ENCODE data around the gene SAP30BP.

The SAP30BP gene

DNA sequence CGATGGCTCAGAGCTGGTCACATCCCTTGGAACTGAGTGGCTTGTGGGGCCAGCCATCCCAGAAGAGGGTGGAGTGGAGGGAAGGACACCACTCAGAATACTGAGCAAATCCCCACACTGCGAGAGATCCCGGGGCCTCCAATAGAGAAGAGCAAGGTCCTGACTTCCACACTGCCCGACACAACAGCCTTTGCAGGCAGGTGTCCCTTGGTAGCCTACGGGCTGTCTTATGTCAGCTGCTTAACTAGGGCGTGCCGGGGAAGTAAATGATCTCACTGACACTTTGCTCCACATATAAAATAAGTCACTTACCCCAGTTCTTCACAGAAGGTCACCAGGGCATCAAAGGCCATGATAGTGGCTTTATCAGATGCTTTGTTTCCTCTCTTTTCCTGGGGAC, 16.3 kb upstream of the SAP30BP start:
- DNase-seq: no peak

DNA sequence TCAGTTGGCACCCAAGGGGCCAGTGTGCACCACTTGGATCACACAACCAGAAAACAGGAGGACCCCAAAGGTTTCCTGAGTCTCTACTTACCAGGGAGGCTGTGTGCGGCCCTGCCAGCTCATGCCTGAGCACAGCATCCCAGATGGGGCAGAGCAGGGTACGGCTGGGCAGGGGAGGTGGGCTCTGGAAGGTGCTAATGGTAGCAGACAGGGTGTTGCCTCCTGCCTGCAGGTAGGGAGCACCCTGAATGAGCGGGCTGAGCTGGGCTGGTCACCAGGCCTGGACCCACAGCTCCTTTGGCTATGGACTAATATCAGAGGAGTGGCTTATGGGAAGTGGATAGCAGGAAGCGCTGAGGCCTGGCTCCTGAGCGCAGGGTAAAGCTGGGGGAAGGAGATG, 14.8 kb upstream of the SAP30BP start:
- no peak for DNase-seq

DNA sequence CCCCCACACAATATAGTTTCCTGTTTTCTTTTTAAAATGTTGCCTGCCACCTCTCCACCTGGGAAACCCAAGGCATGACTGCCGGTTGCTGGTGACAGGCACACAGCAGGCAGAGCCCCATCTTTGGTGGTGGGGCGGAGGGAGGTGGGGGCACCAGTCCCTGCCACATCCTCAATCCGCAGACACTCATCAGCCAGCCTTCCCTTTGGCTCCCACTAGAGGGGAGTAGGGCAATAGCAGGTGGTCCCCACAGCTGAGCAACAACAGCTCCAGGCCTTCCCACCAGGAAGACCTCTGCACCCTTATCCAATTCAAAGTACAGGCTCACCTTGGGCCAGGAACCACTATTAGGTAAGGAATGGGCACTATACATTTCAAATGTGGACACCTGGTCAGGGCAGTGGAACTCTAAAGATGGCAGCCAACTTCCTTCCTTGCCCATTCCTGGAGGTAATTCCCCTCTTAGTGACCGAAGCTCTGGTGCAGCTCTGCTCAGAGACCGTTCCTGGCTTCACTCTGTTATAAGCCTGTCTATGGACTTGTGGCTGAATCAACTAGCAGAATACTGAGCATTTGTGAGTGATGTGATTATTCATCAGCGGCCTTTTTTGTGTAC, 14.1 kb upstream of the SAP30BP start:
- peak; percentile 39 for DNase-seq

DNA sequence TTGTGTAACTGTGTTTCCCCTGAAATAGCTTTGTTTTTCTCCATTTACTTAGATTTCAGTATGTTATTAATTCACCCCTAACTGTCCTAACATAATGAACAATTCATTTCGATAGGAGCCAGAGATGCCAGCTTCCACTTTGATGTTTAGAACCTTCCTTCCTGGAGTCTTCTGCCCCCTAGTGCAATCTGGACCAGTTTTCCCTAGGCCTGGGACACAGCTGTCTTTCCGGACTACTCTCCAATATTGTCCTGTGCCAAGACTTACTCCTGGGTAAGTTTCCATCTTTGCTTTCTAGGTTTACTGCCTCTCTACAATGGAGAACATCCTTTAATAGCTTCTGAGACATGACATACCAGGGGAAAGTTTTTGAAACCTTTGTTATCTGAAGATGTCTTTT, 13.0 kb upstream of the SAP30BP start:
- DNase-seq: no peak

DNA sequence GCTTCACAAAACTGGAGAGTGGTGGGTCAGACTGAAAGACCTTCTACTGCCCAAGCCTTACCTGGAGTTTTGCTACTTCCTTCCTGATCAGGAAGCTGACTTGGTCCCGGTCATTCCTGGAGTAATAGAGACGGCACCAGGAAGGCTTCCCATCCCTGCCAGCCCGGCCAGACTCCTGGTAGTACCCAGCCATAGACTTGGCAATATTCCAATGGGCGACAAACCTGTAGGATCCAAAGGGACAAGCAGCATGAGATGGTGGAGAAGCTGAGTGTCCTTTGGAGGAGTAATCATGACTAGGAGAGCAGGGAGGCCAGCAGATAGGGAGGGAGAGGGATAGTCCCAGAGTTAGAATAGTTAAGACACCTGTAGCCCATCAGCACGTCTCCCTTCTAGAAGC, 8.9 kb upstream of the SAP30BP start:
- DNase-seq: no peak

DNA sequence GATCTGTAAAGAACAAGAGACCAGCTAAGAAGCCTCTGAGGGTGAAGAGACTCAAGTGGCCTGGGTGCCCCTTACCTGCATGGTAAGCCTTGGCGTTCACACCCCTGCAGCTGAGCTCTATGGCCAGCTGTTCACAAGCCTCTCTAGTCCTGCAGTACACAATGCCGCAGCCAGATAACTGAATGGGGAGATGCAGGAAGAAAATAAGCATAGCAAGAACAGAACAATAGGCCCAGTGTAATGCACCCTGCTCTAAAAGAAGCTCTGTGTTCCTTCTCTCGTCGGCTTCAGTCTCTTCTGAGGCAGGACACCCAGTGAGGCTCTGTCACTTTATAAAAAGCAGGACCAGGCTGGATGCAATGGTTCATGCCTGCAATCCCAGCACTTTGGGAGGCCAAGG, 5.6 kb upstream of the SAP30BP start:
- DNase-seq: no peak

DNA sequence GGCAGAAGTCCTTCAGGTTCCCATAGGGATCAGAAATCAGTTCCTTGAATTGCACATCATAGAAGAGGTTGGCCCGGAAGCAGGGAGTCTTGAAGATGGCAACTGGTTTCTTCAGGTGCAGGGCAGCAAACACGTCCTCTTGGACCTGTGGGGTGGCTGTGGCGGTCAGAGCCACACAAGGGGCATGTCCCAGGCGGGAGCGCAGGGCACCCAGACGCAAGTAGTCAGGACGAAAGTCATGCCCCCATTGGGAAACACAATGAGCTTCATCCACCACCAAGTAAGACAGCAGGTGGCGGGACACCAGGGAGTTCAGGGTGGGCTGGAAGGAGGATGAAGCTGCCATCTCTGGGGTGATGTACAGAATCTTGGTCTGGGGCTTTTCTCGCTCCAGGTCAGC, 4.6 kb upstream of the SAP30BP start:
- no peak for DNase-seq

DNA sequence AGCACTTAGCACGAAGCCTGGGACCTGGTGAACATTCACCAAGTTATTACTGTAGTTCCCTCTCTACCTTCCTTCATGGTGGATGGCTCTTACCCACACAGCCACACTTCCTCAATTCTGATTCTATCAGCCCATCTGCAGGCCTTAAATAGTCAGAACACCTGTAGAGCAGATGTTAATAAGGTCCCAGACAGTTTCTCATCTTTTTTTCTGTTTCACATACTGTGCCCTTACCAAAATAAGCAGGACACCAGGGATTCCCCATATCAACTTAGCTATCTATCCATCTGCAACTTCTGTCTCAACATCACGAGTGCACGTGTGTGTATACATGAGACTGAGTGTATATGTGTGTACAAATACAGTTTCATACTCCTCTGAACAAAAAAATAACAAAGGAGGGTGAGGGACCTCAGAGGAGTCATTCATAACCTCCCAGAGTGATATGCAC, 3.0 kb upstream of the SAP30BP start:
- DNase-seq: no peak

DNA sequence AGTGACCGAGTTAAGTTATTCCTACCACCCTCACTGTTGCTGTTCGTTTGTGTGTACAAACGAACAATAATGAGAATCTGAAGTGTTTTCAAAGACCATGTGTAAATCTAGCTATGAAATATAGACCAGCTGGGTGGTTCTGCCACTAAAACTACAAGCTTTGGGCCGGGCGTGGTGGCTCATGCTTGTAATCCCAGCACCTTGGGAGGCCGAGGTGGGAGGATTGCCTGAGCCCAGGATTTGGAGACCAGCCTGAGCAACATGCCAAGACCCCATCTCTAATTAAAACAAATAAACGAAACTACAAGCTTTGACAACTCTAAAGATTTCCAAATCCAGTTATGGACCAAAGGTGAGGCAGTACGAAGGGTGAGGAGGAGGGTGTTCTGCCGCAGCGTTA, 1.2 kb upstream of the SAP30BP start:
- no peak for DNase-seq

DNA sequence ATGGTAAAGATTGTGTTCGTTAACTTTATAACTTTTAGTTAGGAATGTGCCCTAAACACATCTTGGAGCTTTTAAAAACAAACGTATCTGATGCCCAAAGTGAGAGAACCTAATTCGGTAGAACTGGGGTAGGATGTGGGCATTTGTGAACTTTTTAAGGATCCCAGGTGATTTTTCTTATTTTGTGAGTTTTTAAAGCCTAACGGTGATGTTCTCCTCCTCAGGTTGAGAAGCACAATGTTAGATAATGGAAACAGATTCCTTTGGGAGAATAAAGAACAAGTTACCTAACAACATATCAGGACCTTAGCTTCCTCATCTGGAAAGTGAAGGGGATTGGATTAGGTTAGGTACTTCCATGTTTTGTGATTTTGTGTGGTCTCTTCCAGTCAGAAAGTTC, 687 bp downstream of the SAP30BP start:
- no peak for DNase-seq

DNA sequence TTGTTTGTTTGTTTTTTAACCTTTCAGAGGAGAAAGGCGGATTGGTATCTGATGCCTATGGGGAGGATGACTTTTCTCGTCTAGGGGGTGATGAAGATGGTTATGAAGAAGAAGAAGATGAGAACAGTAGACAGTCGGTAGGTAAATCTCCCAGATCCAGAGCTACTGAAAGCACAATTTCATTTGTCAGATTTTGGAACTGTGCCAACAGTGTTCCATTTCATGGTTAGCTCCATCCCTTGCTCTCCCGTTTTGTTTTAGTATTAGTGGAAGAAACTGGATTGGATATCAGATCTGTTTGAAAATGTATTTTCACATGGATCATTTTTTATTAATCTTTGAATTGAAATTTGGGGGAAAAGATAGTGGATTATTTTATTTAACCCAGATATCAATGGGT, 1.4 kb downstream of the SAP30BP start:
- no peak for DNase-seq

DNA sequence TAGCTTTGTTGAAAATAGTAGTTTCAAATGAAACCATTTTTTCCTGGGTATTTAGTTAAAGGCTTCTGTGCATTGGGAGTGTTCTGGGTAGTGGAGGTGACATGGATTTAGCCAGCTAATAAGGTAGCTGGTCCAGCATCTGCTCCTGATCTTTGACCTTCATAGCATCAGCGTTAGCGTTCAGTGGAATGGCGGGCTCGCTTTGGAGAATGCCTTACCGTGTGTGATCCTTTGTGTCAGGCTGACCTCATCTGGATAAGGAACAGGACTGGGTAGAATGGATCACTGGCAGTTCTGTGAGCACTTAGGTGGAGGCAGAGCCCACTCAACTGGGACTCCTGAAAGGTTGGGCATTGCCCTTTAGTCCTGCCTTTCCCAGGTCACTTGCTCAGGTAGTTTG, 3.7 kb downstream of the SAP30BP start:
- DNase-seq: no peak

DNA sequence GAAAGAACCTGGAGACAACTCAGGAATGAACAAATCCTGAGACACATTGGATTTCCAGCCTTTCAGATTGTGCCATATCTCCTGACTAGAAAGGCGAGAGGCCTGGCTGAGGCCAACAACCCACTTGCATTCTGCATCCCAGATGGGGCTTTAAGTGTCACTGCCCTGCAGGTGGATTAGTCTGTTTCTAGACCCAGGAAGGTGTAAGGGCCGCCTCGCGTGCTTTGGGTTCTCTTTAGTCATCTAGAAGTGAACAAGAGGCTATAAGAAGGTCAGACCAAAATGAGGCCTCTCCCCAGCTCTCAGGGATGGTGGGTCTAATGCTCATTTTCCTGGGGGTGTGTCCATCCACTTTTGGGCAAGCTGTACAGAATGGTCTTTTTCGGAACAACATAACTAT, 4.9 kb downstream of the SAP30BP start:
- no peak for DNase-seq

DNA sequence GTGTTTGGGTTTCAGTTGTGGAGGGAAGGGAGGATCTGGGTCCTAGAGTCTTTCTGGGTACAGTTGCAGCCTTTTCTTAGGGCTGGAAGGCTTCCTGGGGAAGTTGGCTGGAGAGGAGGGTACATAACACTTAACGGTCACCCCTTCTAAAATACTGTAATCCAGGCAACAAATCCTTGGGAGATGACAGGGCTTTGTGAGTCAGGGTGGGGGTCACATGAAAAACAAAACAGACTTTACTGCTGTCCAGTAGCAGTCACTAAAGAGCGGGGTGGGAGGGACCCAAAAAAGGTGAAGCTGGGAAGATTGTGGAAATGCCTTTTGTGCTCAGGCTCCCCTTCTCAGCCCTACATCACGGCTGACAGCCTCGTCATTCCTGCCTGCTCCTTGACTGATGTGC, 6.3 kb downstream of the SAP30BP start:
- no peak for DNase-seq

DNA sequence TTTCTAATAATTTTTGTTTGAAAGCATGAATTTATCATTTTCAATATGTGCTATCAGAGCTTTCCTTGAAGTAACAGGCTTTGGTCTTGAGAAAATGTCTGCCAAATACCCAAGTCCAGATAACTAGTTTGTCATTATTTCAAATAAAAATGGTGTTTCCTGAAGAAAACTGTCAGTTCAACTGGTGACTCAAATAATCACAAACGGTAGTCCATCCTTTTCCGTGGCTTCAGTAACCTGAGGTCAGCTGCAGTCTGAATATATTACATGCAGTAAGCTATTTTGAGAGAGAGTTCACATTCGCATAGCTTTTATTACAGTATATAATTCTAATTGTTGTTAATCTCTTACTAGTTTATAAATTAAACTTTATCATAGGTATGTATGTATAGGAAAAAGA, 9.3 kb downstream of the SAP30BP start:
- DNase-seq: no peak

DNA sequence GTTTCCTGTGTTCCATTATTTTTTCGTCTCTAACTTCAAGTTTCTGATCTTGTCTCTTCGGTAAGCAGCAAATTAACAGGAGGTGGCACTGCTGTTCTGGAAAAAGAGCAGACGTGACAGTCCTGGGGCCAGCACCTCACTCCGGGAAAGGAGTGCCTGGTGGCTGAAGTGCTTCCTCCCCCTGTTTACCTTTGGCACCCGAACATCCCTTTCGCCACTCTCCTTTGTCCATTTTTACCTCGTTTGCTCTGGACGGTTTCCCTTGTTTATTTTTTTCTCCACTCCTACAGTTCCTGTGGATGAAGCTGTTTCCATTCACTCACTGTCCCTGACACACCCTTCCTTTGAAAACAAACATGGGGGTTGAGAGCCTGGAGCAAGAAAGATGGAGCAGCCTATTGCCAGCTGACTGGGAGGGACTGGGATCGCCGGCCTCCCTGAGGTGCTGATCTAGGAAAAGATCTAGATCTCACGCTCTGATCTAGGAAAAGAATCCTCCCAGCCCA, 12.6 kb downstream of the SAP30BP start:
- DNase-seq: no peak

DNA sequence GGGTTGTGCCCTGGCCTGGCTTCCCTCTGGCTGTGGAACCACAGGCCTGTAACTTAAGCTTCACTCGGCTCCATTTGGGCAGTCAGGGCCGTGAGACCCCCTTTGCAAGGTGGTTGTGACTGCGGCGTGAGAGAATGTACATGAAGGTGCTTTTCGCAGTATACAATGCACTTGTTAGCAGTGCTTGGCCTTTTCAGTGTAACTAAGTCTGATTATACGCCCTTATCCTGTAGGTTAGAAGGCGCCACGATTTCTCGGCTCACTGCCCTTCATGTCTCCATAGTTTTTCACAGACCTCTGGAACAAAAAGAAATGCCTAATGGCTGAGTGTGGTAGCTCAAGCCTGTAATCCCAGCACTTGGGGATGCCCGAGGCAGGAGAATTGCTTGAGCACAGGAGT, 13.3 kb downstream of the SAP30BP start:
- no peak for DNase-seq

DNA sequence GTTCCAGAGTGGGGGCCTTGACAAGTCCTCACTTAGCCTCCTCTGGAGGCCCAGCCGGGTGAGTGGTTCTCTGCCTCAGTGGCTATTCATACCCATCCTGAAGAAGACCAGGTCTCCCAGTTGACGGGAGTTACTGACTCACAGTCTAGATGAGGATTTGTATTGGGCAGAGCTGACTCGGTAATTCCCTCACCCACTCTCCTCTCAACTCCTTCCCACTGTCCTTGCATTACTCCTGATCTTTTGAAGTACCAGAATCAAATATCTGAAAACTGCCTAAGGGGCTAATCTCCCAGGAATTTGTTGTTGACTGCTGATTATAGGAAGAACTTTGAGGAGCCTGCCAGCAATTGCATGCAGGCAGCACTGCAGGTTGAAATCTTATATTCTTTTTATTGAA, 14.2 kb downstream of the SAP30BP start:
- DNase-seq: no peak

DNA sequence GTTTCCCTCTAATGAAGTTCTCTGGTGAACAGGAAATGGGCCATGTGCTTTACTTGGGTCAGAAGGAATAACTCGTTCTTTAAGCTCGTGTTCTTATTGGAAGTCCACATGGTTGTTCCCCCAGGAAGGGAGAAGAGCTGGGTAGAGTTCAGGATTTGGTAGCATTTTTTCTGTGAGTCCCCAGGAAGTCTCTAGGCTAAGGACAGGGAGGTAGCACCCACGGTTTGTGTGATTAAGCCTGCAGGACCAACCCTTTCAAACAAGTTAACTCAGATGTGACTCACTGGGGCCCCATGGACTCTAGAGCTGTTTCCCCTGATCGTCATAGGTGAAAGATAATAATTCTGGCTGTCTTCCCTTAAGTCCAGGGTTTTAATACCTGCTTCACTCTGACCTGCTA, 16.4 kb downstream of the SAP30BP start:
- DNase-seq: peak; percentile 26

DNA sequence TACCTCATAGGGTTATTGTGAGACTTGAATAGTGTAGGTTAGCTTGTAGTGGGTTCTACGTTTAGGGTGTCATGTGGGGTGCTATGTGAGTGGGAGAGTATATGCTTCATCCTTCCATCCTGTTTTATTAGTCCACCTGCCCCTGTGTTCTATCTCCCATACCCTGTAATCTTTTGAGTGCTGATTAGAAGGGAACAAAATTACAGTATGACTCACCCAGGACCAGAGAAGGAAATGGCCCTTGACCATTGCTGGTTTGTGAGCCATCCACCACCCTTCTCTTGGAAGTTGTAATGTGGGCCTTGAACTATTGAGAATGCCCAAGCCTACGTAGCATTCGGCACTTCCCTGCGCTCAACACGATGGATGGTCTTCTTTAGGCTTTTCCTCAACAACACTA, 17.1 kb downstream of the SAP30BP start:
- no peak for DNase-seq

DNA sequence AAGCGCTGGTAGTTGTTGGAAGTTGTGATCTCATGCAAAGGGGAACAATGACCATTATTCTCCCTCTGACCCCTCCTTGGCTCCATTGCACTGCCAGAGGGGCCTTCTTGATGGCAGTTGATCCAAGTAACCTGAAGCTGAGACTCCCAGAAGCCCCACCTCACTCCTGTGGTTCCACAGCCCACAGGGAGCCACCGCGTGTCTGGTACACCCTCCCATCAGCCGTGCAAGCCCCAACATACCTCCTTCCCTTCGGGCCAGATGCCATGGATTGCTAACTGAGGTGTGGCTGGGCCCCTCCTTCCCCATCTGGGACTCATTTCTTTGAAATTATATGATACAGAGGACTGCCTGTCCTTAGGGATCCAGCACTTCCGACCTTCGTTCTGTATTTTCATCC, 17.8 kb downstream of the SAP30BP start:
- no peak for DNase-seq

DNA sequence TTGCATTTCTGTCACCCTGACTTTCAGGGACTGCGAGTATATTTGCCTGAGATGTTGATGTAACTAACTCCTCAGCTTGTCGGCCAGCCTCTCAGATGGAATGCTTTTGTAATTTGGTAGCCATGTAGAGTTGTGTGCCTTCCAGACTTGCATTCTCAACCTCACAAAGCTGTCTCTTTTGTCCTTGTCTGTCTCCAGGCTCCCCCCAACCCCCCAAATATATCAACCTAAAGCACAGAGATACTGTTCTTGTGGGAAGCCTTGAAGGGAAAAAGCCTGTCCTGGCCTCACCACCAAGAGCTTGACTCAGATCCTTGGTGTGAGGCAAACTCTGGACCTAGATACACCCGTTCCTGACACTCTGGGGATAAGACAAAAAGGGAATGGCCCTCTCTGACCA, 18.4 kb downstream of the SAP30BP start:
- no peak for DNase-seq

DNA sequence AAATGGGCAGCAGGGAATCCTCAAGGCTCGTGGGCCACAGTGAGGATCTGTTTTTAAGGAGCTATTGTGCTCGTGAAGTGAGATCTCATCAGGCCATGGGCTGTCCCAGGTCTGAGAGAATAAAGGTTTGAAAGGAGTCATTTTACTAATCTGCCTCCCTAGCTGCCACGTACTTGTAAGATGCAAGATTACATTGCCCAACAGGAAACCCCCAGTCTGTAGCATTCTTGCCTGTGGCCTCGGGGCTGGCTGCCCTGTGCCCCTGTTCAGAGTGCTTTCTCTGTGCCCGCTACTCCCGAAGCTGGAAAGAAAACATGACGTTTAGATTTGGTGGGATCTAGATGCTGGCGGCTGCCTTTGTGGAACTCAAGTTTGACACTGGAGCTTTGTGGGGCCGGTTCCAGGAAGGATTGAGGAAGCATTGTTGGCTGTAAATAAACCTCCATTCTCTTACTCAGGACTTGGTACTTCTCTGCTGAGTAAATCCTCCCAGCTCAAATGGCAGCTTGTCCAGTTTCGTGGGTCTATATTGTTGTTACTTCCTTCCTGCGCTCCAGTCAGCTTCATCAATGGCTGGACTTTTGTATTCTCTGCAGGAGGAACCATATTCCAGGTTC, 21.2 kb downstream of the SAP30BP start:
- DNase-seq: no peak

DNA sequence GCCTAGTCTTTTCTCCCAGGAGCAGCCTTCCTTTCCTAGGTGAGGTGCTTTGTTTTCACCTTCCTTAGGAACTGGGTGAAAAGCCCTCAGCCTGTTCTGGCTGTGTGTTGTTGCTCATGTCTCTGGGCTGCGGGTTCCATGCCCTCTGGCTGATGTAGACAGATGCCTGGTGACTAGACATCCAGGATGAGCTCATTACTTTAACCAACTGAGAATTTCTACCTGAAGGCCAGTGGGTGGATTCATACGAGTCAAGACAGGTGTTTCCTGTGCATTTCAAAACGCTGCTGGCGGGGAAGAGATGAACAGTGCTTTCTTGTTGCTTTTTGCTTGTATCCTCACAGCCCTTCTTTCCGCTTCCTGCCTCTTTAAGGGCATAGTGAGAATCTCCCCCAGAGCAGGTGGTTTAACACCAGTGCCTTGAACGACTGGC, 22.3 kb downstream of the SAP30BP start:
- DNase-seq: no peak

DNA sequence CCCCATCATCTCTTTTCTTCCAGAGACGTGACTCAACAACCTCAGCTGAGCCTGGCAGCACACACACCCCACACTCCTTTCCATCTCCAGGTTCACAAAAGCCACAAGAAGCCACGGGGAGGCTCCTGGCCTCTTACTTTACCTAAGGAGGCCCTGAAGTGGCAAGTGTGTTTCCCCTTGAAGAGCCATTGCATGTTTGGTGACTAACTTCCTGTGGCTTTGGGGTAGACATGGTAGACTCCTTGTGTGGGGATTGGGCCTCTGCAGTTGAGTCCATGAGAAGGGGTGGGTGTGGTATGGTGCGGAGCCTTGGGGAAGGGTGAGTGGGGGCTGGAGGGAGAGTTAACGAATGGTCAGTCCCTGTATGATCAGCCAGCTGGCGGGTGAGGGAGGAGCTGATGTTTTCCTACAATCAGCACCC, 24.2 kb downstream of the SAP30BP start:
- no peak for DNase-seq

Measured in kidney glomerular epithelial cell (primary cell).